Nephron progenitor cell (in vitro differentiated cells): Measurements from ENCODE around the gene ELF1.
"Not testable (repeated sequence)": the region's sequence is repeated elsewhere in the genome, so short reads cannot be mapped to it uniquely, and the experiment has no call there.

Experiments used
- DNase-seq: peaks from one replicate; pipeline ENCODE4 v3.0.0; 2021
- H3K27ac Mint-ChIP-seq: 2 replicates; pipeline ENCODE4 v1.8.0; 2021; ENCODE audit warnings: mild to moderate bottlenecking, moderate library complexity, mixed read lengths
- H3K27me3 Mint-ChIP-seq: 2 replicates; pipeline ENCODE4 v1.8.0; 2021; ENCODE audit warnings: mild to moderate bottlenecking, low read depth, mixed read lengths; ENCODE audit not compliant: poor library complexity
- H3K36me3 Mint-ChIP-seq: 2 replicates; pipeline ENCODE4 v1.8.0; 2021; ENCODE audit warnings: low read depth, mixed read lengths
- H3K4me1 Mint-ChIP-seq: 2 replicates; pipeline ENCODE4 v1.8.0; 2021; ENCODE audit warnings: mixed read lengths
- H3K4me3 Mint-ChIP-seq: 2 replicates; pipeline ENCODE4 v1.8.0; 2021; ENCODE audit warnings: mild to moderate bottlenecking, moderate library complexity, mixed read lengths
- H3K9me3 Mint-ChIP-seq: 2 replicates; pipeline ENCODE4 v1.8.0; 2021; ENCODE audit warnings: mild to moderate bottlenecking, moderate library complexity, mixed read lengths
- CTCF ChIP-seq: fragments of 200-600 bp; sonication (generic); IDR thresholded peaks from 2 replicates; pipeline ENCODE4 v1.5.0; 2021; ENCODE audit warnings: antibody characterized with exemption

Gene ELF1

GRCh38 chr13:40979232-40979631, 39.9 kb downstream of the ELF1 start:
- no peaks in the 10 kb centered on the region for H3K9me3 Mint-ChIP-seq
- H3K36me3 Mint-ChIP-seq, result peaks cover 3% of the 10 kb centered on the region
- no peaks in the 10 kb centered on the region for H3K27me3 Mint-ChIP-seq
- no peak overlapping the region for H3K4me3 Mint-ChIP-seq
- no peak overlapping the region for H3K27ac Mint-ChIP-seq
- no peak for TF ChIP-seq CTCF
- peaks cover 32% of the 10 kb centered on the region for H3K4me1 Mint-ChIP-seq
- no peak for DNase-seq

GRCh38 chr13:40978109-40978508, 41.0 kb downstream of the ELF1 start:
- H3K27ac Mint-ChIP-seq, H3K9me3 Mint-ChIP-seq, H3K27me3 Mint-ChIP-seq, H3K36me3 Mint-ChIP-seq, DNase-seq, H3K4me3 Mint-ChIP-seq: not testable (repeated sequence)
- H3K4me1 Mint-ChIP-seq, result peaks cover 29% of the 10 kb centered on the region

- Mint-ChIP-seq H3K9me3 (no peaks in the 10 kb centered on the region), H3K27ac (no peak overlapping the region), H3K4me1 (peaks cover 29% of the 10 kb centered on the region), H3K4me3 (no peak overlapping the region), H3K27me3 (no peaks in the 10 kb centered on the region), H3K36me3 (peaks cover 3% of the 10 kb centered on the region)
- TF ChIP-seq CTCF, result no peak
- no peak for DNase-seq
Measured at GRCh38 chr13:40975441-40975840, 43.7 kb downstream of the ELF1 start.

GRCh38 chr13:40974460-40975407, 44.4 kb downstream of the ELF1 start:
- peak; percentile 6 for DNase-seq
- peak; percentile 40 for TF ChIP-seq CTCF
- no peak overlapping the region for H3K27ac Mint-ChIP-seq
- H3K36me3 Mint-ChIP-seq, result peaks cover 3% of the 10 kb centered on the region
- no peak overlapping the region for H3K4me3 Mint-ChIP-seq
- no peaks in the 10 kb centered on the region for H3K27me3 Mint-ChIP-seq
- no peaks in the 10 kb centered on the region for H3K9me3 Mint-ChIP-seq
- peaks cover 35% of the 10 kb centered on the region for H3K4me1 Mint-ChIP-seq

GRCh38 chr13:40973409-40973808, 45.7 kb downstream of the ELF1 start:
- no peak for DNase-seq
- no peak overlapping the region for H3K27ac Mint-ChIP-seq

GRCh38 chr13:40971321-40971720, 47.8 kb downstream of the ELF1 start:
- no peaks in the 10 kb centered on the region for H3K27me3 Mint-ChIP-seq
- no peak overlapping the region for H3K4me3 Mint-ChIP-seq
- no peaks in the 10 kb centered on the region for H3K36me3 Mint-ChIP-seq
- TF ChIP-seq CTCF, result no peak
- H3K27ac Mint-ChIP-seq, result peak overlapping the region; percentile 91
- peaks cover 36% of the 10 kb centered on the region for H3K4me1 Mint-ChIP-seq
- no peak for DNase-seq
- H3K9me3 Mint-ChIP-seq, result no peaks in the 10 kb centered on the region

More at GRCh38 chr13:40973409-40973808, 45.7 kb downstream of the ELF1 start:
- no peaks in the 10 kb centered on the region for H3K9me3 Mint-ChIP-seq
- no peaks in the 10 kb centered on the region for H3K27me3 Mint-ChIP-seq
- no peak for TF ChIP-seq CTCF
- H3K36me3 Mint-ChIP-seq, result peaks cover 3% of the 10 kb centered on the region
- peaks cover 36% of the 10 kb centered on the region for H3K4me1 Mint-ChIP-seq
- H3K4me3 Mint-ChIP-seq, result no peak overlapping the region
